Thyroid gland (tissue), 4 donors: ENCODE data around the gene CRPPA.

ENCODE experiments used
- POLR2A ChIP-seq, 2 donors: fragments of 450-650 bp; IDR thresholded peaks; one replicate each; pipeline ENCODE4 v1.6.1; 2017; ENCODE audit warnings: antibody characterized with exemption in 2 of 2, mild to moderate bottlenecking in 2 of 2, moderate library complexity in 1 of 2
- TF ChIP-seq, protein P1 (sequence below), 6 experiments: fragments of 200-600 bp in 3 of 6; fragments of 450-650 bp in 3 of 6; sonication (generic) in 3 of 6; IDR thresholded peaks; one replicate each; pipeline ENCODE4 v1.5.1; 2016 to 2019; ENCODE audit warnings: antibody characterized with exemption in 6 of 6, mild to moderate bottlenecking in 2 of 6, inconsistent platforms in 1 of 6, moderate library complexity in 1 of 6

DNA sequence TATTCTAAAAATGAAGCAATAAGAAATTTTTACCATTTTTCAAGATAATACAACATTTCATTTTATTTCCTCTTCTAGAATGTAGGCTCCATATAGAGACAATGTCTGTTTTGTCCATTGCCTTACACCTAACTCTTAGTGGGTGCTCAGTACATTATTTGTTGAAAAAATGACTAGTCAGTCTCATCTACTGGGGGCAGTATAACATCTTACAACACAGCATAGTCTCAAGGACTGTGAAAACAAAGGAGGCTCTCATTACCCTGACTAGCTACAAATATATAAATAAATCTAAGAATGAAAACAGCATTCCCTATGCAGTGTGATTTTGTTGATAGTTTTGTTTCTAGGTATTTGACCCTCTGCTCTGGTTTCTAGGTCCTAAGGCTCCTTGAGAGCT lies 11.6 kb downstream of the CRPPA start:
- TF ChIP-seq POLR2A (IDR thresholded peaks at IDR 0.05), result no peak
- TF ChIP-seq, protein P1, sequence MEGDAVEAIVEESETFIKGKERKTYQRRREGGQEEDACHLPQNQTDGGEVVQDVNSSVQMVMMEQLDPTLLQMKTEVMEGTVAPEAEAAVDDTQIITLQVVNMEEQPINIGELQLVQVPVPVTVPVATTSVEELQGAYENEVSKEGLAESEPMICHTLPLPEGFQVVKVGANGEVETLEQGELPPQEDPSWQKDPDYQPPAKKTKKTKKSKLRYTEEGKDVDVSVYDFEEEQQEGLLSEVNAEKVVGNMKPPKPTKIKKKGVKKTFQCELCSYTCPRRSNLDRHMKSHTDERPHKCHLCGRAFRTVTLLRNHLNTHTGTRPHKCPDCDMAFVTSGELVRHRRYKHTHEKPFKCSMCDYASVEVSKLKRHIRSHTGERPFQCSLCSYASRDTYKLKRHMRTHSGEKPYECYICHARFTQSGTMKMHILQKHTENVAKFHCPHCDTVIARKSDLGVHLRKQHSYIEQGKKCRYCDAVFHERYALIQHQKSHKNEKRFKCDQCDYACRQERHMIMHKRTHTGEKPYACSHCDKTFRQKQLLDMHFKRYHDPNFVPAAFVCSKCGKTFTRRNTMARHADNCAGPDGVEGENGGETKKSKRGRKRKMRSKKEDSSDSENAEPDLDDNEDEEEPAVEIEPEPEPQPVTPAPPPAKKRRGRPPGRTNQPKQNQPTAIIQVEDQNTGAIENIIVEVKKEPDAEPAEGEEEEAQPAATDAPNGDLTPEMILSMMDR (IDR thresholded peaks at IDR 0.05), result no peak
